NOMO-1 treated with dmso at 0.1 percent for 144 hours (cell line): ENCODE measurements around the gene VCAM1.

Experiments used
- DNase-seq: peaks from one replicate; lab custom pipeline; 2025; ENCODE audit not compliant: unreplicated experiment; lab: John Stamatoyannopoulos, UW

The VCAM1 gene

GRCh38 chr1:100721526-100722207 is 2.1 kb downstream of the VCAM1 start:
- DNase-seq, result no peak

GRCh38 chr1:100722221-100722620 is 2.7 kb downstream of the VCAM1 start:
- DNase-seq, result no peak

DNA sequence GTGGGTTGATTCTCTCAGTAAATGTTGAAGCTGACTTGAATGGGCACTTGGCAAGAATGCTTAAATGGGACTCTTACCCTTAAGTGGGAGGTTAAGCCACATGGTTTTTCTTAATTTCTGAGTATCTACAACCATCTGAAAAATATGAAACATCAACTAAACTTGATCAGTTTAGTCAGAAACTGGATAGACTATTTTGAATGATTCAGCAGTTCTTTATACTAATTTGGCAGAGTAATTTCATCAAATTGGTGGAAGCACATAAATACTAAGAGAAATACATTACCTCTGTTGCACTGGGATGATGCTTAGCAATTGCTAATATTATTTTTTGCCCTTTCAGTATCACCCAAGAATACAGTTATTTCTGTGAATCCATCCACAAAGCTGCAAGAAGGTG is 4.7 kb downstream of the VCAM1 start:
- no peak for DNase-seq

- DNase-seq, result no peak
Measured at GRCh38 chr1:100730130-100730529, 10.6 kb downstream of the VCAM1 start.

- no peak for DNase-seq
Measured at GRCh38 chr1:100731309-100731708, 11.8 kb downstream of the VCAM1 start.

GRCh38 chr1:100731758-100732157 is 12.2 kb downstream of the VCAM1 start:
- no peak for DNase-seq

DNA sequence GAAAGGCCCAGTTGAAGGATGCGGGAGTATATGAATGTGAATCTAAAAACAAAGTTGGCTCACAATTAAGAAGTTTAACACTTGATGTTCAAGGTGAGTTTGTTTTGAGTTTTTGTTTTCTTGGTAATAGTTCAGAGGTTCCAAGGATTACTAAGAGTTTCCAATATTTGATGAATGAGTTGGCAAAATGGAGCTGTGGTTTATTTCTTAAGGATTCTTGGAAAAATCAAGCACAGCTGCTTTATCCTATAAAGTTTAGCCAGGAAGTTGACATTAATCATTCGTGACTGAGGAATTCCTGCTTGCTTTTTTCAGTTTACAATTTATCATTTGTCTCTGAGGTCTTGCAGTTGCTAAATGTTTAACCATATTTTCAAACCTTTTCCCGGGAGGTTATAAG is 15.1 kb downstream of the VCAM1 start:
- no peak for DNase-seq

DNA sequence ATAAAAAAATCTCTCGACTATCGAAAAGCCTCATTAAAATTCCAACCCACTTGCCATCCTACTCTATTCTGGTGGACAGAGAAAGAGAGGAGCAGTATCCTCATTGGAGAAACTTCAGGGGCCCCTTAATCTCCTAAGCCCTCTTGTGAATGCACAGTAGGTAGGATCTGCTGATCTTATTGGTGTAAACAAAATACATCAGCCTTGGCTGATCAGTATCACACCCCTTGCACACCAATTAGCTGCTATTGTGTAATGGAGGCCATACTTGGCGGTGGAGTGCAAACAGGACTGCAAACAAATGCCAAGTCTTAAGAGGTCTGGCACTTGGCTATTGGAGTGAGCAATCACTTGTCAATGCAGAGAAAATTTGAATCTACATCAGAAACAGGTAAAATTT is 15.7 kb downstream of the VCAM1 start:
- no peak for DNase-seq

- no peak for DNase-seq
Measured at GRCh38 chr1:100736324-100736723, 16.8 kb downstream of the VCAM1 start.

DNA sequence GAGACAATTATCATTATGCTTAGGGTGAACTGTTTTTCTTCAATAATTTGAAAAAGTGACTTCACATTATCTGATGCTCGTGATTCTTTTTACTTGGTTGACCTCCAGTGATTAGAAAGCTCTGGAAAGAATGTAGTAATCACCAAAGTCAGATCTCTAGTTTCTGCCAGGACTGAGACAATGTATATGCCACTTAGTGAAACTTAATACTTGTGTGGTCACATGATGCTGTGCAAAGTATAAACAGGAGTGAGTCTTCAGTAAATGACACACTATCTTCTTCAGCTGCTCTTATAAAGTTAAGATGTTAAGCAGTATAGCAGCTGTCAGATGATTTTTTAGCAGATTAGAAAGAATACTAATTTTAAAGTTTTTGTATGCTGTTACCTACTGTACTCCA is 17.2 kb downstream of the VCAM1 start:
- no peak for DNase-seq

DNA sequence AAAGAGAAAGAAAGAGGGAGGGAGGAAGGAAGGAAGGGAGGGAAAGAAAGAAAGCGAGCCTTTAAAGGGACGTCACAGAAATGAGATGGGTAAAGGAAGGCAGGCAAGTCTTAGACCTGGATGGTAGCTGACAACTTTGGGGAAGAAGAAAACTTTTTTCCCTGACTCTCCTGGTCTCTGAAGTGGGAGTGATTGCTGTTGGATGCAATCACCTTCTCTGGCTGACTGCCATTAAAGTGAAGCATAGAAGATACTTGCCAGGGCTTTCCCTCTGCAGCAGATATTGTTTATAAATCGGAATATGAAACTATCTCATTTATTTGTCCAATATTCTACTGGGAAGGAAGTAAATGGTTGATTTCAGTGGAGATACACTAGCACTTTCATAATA is 27.0 kb downstream of the VCAM1 start:
- no peak for DNase-seq

DNA sequence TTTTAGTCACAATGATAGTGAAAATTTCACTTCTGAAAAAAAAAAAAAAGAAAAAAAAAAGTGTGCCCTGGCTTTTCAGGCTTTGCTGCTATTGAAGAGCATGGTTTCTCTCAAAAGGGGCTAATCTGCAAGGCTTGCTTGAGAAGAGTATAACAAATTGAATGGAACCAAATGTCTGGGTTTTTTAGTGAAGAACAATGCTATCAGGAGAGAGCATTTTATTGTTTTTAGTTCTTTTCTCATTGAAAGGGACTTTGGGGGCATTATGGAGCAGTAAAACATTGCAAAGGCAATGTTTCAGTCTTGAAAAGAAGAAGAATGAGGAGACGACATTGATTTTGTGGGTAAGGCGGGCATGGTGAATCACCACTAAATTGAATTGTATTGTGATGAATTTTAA is 28.2 kb downstream of the VCAM1 start:
- no peak for DNase-seq

GRCh38 chr1:100750005-100750885 is 30.7 kb downstream of the VCAM1 start:
- no peak for DNase-seq

DNA sequence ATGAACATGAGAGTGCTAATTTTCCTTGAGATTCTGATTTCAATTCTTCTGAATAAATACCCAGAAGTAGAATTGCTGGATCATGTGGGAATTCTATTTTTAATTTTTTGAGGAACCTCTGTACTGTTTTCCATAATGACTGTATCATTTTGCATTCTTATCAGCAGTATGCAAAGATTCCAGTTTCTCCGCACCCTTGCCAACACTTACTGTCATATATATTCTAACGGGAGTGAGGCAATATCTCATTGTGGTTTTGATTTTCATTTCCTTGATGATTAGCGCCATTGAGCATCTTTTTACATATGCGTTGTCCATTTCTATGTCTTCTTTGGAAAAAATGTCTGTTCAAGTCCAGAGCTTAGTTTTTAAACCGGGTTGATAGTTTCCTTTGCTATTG is 33.2 kb downstream of the VCAM1 start:
- DNase-seq, result no peak

- DNase-seq, result no peak
Measured at GRCh38 chr1:100757946-100758345, 38.4 kb downstream of the VCAM1 start.

DNA sequence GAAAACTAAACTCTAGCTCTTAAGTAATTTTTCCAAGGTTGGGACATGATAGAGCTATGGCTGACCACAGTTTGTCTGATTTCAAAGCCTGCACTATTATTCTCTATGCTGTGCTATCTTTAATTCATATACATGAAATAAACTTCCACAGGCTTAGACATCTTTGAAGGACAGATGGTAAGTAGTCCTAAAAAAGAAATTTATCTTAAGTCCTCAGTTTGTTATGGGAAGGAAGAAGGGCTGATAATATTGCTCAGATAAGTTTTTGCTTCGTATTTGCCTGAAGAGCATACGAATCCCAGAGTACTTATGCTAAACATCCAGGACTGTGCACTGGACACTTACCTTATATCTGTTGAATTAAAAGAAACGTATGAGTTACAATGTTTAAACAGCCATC is 39.6 kb downstream of the VCAM1 start:
- no peak for DNase-seq

GRCh38 chr1:100760511-100760910 is 41.0 kb downstream of the VCAM1 start:
- no peak for DNase-seq

GRCh38 chr1:100762461-100762860 is 42.9 kb downstream of the VCAM1 start:
- DNase-seq, result no peak

GRCh38 chr1:100767176-100767890 is 47.8 kb downstream of the VCAM1 start:
- no peak for DNase-seq

GRCh38 chr1:100769323-100769722 is 49.8 kb downstream of the VCAM1 start:
- no peak for DNase-seq

- no peak for DNase-seq
Measured at GRCh38 chr1:100769906-100770646, 50.5 kb downstream of the VCAM1 start.
